Measurements from ENCODE around the gene SERPINB1.
"Not testable (repeated sequence)": the region's sequence is repeated elsewhere in the genome, so short reads cannot be mapped to it uniquely, and the experiment has no call there.

The SERPINB1 gene

DNA sequence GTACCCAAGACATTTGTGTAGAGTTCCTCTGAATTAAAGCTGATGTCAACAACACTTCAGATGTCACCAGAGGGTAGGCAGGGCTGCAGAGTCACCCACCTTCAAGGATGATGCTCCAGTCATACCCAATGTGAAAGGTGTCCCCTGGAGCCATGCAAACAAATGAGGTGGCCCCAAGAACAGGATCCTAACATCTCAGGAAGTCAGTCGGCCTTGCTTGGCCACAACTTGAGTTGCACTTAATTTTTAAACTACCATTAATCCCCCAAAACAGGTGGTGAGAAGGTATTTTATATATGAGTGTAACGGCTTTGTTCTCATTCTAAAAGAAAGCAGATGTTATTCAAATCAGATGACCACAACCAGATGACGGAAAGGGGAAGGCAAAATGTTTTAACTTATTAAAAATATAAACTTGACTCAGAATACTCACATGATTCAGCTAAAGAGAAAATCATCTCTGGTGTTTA lies 21.1 kb upstream of the SERPINB1 start:
- Histone ChIP-seq H3K9me3 (ENCODE audit: control insufficient read depth, insufficient read depth, low read length) (no peaks in the 10 kb centered on the region), H3K27me3 (ENCODE audit: control insufficient read depth, insufficient read depth, low read length) (no peaks in the 10 kb centered on the region), H3K36me3 (ENCODE audit: control insufficient read depth, insufficient read depth, low read length) (no peaks in the 10 kb centered on the region), H3K9ac (ENCODE audit: low read depth, low read length) (no peak overlapping the region), H3K4me3 (ENCODE audit: low read depth, low read length) (no peak overlapping the region), H3K4me1 (ENCODE audit: control insufficient read depth, insufficient read depth, low read length) (peaks cover 29% of the 10 kb centered on the region)

DNA sequence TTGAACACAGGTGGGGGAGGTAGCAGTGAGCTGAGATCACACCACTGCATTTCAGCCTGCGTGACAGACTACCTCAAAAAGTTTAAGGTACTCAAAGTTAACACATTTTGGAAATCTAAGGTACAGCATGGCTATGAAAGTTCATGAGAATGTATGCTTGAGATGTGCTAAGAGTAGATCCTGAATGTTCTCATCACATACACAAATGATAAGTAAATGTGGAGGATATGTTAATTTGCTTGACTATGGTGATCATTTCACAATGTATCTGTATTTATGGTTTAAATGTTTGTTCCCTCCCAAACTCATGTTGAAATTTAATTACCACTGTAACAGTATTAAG lies 20.1 kb upstream of the SERPINB1 start:
- H3K4me3 ChIP-seq (ENCODE audit: low read depth, low read length): no peak overlapping the region
- no peaks in the 10 kb centered on the region for H3K36me3 ChIP-seq (ENCODE audit: control insufficient read depth, insufficient read depth, low read length)
- no peak overlapping the region for H3K9ac ChIP-seq (ENCODE audit: low read depth, low read length)
- peaks cover 25% of the 10 kb centered on the region for H3K4me1 ChIP-seq (ENCODE audit: control insufficient read depth, insufficient read depth, low read length)
- no peaks in the 10 kb centered on the region for H3K9me3 ChIP-seq (ENCODE audit: control insufficient read depth, insufficient read depth, low read length)
- H3K27me3 ChIP-seq (ENCODE audit: control insufficient read depth, insufficient read depth, low read length): no peaks in the 10 kb centered on the region

DNA sequence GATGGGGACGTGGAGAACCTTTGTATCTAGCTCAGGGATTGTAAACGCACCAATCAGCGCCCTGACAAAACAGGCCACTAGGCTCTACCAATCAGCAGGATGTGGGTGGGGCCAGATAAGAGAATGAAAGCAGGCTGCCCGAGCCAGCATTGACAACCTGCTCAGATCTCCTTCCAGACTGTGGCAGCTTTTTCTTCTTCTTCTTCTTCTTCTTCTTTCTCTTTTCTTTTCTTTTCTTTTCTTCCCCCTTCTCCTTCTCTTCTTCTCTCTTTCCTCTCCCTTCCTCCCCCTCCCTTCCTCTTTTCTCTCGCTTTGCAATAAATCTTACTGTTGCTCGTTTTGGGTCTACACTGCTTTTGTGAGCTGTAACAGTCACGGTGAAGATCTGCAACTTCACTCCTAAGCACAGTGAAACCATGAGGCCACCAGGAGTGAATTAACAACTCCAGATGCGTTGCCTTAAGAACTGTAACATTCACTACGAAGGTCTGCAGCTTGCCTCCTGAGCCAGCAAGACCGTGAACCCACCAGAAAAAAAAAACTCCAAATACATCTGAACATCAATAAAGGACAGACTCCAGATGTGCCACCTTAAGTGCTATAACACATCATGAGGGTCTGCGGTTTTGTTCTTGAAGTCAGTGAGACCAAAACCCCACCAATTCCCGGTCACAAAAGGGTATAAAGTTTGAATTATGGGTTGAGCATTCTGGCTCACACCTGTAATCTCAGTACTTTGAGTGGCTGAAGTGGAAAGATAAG lies 19.6 kb upstream of the SERPINB1 start:
- peaks cover 20% of the 10 kb centered on the region for H3K4me1 ChIP-seq (ENCODE audit: control insufficient read depth, insufficient read depth, low read length)
- no peaks in the 10 kb centered on the region for H3K27me3 ChIP-seq (ENCODE audit: control insufficient read depth, insufficient read depth, low read length)
- H3K36me3 ChIP-seq (ENCODE audit: control insufficient read depth, insufficient read depth, low read length): no peaks in the 10 kb centered on the region
- no peak overlapping the region for H3K9ac ChIP-seq (ENCODE audit: low read depth, low read length)
- H3K9me3 ChIP-seq (ENCODE audit: control insufficient read depth, insufficient read depth, low read length): no peaks in the 10 kb centered on the region
- no peak overlapping the region for H3K4me3 ChIP-seq (ENCODE audit: low read depth, low read length)

DNA sequence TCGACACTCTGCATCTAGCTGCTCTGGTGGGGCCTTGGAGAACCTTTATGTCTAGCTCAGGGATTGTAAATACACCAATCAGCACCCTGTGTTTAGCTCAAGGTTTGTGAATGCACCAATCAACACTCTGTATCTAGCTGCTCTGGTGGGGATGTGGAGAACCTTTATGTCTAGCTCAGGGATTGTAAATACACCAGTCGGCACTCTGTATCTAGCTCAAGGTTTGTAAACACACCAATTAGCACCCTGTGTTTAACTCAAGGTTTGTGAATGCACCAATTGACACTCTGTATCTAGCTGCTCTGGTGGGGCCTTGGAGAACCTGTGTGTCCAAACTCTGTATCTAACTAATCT lies 19.0 kb upstream of the SERPINB1 start:
- peaks cover 18% of the 10 kb centered on the region for H3K4me1 ChIP-seq (ENCODE audit: control insufficient read depth, insufficient read depth, low read length)
- not testable (repeated sequence) for H3K36me3 ChIP-seq (ENCODE audit: control insufficient read depth, insufficient read depth, low read length); H3K9me3 ChIP-seq (ENCODE audit: control insufficient read depth, insufficient read depth, low read length); H3K9ac ChIP-seq (ENCODE audit: low read depth, low read length); H3K27me3 ChIP-seq (ENCODE audit: control insufficient read depth, insufficient read depth, low read length); H3K4me3 ChIP-seq (ENCODE audit: low read depth, low read length)

DNA sequence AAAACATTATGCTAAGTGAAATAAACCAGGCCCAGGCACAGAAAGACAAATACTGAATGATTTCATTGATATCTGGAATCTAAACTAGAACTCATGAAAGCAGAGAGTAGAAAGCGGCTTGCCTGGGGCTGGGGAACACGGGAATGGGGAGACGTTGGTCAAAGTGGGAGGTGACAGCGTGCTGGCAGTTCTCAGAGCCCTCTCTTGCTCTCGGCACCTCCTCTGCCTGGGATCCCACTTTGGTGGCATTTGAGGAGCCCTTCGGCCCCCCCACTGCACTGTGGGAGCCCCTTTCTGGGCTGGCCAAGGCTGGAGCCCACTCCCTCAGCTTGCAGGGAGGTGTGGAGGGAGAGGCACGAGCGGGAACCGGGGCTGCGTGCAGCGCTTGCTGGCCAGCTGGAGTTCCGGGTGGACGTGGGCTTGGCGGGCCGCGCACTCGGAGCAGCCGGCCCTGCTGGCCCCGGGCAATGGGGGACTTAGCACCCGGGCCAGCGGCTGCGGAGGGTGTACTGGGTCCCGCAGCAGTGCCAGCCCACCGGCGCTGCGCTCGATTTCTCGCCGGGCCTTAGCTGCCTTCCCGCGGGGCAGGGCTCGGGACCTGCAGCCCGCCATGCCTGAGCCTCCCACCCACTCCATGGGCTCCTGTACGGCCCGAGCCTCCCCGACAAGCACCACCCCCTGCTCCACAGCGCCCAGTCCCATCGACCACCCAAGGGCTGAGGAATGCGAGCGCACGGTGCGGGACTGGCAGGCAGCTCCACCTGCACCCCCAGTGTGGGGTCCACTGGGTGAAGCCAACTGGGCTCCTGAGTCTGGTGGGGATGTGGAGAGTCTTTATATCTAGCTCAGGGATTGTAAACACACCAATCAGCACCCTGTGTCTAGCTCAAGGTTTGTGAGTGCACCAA lies 18.4 kb upstream of the SERPINB1 start:
- H3K27me3 ChIP-seq (ENCODE audit: control insufficient read depth, insufficient read depth, low read length); H3K9ac ChIP-seq (ENCODE audit: low read depth, low read length); H3K36me3 ChIP-seq (ENCODE audit: control insufficient read depth, insufficient read depth, low read length); H3K9me3 ChIP-seq (ENCODE audit: control insufficient read depth, insufficient read depth, low read length); H3K4me3 ChIP-seq (ENCODE audit: low read depth, low read length): not testable (repeated sequence)
- H3K4me1 ChIP-seq (ENCODE audit: control insufficient read depth, insufficient read depth, low read length): peaks cover 15% of the 10 kb centered on the region

DNA sequence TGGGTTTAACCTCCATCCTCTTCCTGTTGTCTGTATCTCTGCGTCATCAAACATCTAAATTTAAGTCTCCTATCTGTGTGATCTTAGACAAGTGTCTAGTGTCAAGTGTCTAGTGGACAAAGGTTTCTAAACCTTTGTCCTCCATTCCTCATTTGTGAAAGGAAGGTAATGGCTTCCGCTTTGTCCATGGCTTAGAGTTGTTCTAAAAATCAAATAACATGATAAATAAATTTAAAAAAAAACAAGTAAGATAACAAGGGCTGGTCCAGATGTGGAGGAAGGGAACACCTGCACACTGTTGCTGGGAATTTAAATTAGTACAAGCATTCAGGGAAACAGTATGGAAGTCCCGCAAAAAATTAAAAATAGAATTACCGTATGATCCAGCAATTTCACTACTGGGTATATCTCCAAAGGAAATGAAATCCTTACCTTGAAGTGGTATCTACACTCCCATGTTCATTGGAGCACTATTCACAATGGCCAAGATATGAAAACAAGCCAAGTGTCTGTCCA lies 17.6 kb upstream of the SERPINB1 start:
- no peak overlapping the region for H3K4me3 ChIP-seq (ENCODE audit: low read depth, low read length)
- H3K9ac ChIP-seq (ENCODE audit: low read depth, low read length): no peak overlapping the region
- H3K4me1 ChIP-seq (ENCODE audit: control insufficient read depth, insufficient read depth, low read length): peaks cover 15% of the 10 kb centered on the region

DNA sequence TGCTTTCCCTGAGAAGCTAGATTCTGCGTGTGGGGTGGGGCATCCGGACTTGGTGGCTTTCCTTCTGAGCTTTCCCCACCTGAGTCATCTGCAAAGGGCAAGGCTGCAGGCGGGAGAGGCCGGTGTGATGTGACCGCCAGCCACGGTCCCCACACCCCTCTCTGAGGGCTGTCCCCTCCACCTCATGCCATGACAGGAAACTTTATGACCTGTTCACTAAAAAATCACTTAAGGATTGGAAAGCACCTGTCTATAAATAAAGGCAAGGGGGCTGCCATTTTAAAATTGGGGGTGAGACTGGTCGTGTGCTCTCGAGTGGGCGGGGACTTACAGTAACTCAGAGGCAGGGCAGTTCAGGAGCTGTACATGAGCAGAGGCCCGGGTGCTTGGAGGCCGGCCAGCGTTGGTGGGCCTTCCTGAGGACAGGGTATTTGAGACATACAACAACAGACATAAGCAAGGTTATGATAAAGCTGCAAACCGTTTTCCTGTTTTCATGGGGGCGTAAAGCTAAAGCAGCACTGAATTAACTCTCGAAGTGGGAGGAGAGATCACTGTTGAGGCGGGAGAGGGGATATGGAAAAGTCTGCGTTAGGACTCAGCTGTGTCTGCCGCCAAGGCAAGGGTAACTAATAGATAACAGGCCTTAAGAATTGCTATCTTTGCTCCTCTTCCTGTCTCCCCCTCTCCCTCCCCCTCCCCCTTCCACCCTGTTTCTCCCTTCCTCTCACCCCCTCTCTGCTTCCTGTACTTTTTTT lies 16.1 kb upstream of the SERPINB1 start:
- peaks cover 12% of the 10 kb centered on the region for H3K4me1 ChIP-seq (ENCODE audit: control insufficient read depth, insufficient read depth, low read length)
- no peaks in the 10 kb centered on the region for H3K27me3 ChIP-seq (ENCODE audit: control insufficient read depth, insufficient read depth, low read length)
- no peak overlapping the region for H3K9ac ChIP-seq (ENCODE audit: low read depth, low read length)
- H3K36me3 ChIP-seq (ENCODE audit: control insufficient read depth, insufficient read depth, low read length): no peaks in the 10 kb centered on the region
- H3K9me3 ChIP-seq (ENCODE audit: control insufficient read depth, insufficient read depth, low read length): no peaks in the 10 kb centered on the region
- H3K4me3 ChIP-seq (ENCODE audit: low read depth, low read length): no peak overlapping the region

More for the DNA sequence above, 17.6 kb upstream of the SERPINB1 start:
- no peaks in the 10 kb centered on the region for H3K27me3 ChIP-seq (ENCODE audit: control insufficient read depth, insufficient read depth, low read length)
- no peaks in the 10 kb centered on the region for H3K9me3 ChIP-seq (ENCODE audit: control insufficient read depth, insufficient read depth, low read length)
- no peaks in the 10 kb centered on the region for H3K36me3 ChIP-seq (ENCODE audit: control insufficient read depth, insufficient read depth, low read length)

DNA sequence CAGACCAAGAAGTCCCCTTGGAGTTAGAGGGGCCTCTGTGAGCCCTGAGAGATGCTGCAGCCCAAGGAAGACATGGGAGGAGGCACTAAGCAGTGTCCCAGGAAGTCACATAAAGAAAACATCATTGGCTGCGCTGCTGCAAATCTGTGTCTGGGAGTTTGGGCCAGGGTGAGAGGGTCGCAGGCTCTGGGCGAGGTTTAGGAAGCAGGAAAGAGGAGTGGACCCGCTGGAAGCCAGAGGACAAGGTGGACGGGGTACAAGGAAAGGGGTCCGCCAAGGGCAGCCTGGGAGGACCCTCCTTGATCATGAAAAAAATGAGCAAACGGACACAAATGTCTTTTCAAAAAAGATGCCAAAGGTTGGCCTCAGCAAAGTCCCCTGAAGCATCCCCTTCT lies 15.5 kb upstream of the SERPINB1 start:
- no peaks in the 10 kb centered on the region for H3K9me3 ChIP-seq (ENCODE audit: control insufficient read depth, insufficient read depth, low read length)
- peaks cover 12% of the 10 kb centered on the region for H3K4me1 ChIP-seq (ENCODE audit: control insufficient read depth, insufficient read depth, low read length)
- no peaks in the 10 kb centered on the region for H3K36me3 ChIP-seq (ENCODE audit: control insufficient read depth, insufficient read depth, low read length)
- H3K4me3 ChIP-seq (ENCODE audit: low read depth, low read length): no peak overlapping the region
- no peaks in the 10 kb centered on the region for H3K27me3 ChIP-seq (ENCODE audit: control insufficient read depth, insufficient read depth, low read length)
- H3K9ac ChIP-seq (ENCODE audit: low read depth, low read length): no peak overlapping the region

DNA sequence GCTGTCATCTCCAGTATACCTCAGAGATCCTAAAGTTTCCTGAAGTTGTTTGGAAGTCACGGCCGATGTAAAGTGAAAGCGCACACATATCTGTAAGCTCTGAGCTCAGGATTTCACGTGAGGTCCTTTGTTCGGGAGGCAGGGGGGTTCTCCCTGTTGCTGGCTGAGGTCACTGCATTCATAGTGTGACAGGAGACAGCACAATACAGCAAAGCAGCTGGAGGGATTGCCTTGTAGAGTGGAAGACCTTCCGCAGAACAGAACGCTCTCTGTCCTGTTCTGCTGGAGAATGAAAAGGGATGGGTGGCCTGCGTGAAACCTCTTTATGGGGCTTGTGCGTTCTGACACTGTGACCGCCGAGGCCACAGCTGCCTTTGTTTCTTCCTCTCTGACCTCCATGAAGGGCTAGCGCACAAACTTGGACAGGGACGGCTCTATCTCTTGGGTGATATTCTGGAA lies 13.4 kb upstream of the SERPINB1 start:
- H3K36me3 ChIP-seq (ENCODE audit: control insufficient read depth, insufficient read depth, low read length): no peaks in the 10 kb centered on the region
- no peak overlapping the region for H3K4me3 ChIP-seq (ENCODE audit: low read depth, low read length)
- no peak overlapping the region for H3K9ac ChIP-seq (ENCODE audit: low read depth, low read length)
- no peaks in the 10 kb centered on the region for H3K27me3 ChIP-seq (ENCODE audit: control insufficient read depth, insufficient read depth, low read length)
- peaks cover 12% of the 10 kb centered on the region for H3K4me1 ChIP-seq (ENCODE audit: control insufficient read depth, insufficient read depth, low read length)
- H3K9me3 ChIP-seq (ENCODE audit: control insufficient read depth, insufficient read depth, low read length): no peaks in the 10 kb centered on the region

DNA sequence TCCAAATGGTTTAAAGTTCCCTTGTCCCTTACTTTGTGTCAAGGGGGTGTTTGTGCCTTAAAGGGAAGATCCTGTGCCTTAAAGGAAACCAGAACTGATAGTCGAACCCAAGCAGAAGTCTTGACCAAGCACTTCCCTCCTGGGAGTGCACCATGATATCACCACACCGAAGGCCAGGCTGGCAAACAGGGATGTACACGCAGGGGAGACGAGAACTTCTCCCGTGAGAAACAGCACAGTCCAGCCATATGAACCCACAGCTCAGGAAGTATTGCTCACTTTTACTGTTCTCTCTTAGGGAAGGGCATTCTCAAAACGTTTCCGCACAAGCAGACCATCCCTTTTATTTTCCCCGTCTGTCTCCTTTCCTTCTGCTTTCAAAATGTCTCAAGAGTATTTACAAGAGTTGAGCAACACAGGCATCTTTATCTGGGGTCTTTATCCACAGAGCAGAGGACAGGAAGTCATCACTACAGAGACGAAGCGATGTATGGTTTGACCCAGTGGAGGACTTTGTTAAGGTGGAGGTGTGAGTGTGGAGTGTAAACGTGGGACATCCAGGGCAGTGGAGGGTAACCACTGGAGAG lies 12.8 kb upstream of the SERPINB1 start:
- H3K4me3 ChIP-seq (ENCODE audit: low read depth, low read length): no peak overlapping the region
- no peaks in the 10 kb centered on the region for H3K27me3 ChIP-seq (ENCODE audit: control insufficient read depth, insufficient read depth, low read length)
- no peak overlapping the region for H3K9ac ChIP-seq (ENCODE audit: low read depth, low read length)
- peaks cover 12% of the 10 kb centered on the region for H3K4me1 ChIP-seq (ENCODE audit: control insufficient read depth, insufficient read depth, low read length)
- H3K36me3 ChIP-seq (ENCODE audit: control insufficient read depth, insufficient read depth, low read length): no peaks in the 10 kb centered on the region
- H3K9me3 ChIP-seq (ENCODE audit: control insufficient read depth, insufficient read depth, low read length): no peaks in the 10 kb centered on the region

DNA sequence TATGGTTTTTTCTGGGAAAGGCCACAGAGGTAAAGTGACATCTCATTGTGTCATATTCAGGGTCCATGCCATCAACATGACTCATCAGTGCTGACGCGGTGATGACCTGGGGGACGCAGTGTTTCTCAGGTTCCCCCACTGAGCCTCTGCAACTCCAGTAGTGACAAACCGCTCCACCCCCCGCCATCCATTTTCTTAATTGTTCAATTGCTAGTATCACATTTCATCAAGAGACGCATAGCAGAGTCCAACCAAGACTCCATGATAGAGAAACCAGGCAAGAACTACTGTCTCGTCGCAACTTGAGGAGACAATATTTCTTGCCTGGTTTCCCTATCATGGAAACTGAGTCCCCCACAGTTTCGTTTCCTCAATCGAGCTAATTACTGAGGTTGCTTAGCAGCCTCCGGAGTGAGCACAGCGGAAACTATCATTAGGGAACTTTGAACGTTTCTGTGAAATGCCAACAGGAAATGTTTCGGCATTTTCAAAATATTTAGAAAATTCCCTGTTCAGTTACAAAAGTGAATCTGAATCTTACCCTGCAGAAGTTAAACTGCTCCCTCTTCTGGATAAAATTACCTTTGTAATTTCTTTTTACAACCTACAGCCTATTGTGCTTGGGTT lies 12.2 kb upstream of the SERPINB1 start:
- Histone ChIP-seq H3K9ac (ENCODE audit: low read depth, low read length) (peak overlapping the region; percentile 19), H3K36me3 (ENCODE audit: control insufficient read depth, insufficient read depth, low read length) (no peaks in the 10 kb centered on the region), H3K4me3 (ENCODE audit: low read depth, low read length) (peak overlapping the region; percentile 23), H3K9me3 (ENCODE audit: control insufficient read depth, insufficient read depth, low read length) (no peaks in the 10 kb centered on the region), H3K27me3 (ENCODE audit: control insufficient read depth, insufficient read depth, low read length) (no peaks in the 10 kb centered on the region), H3K4me1 (ENCODE audit: control insufficient read depth, insufficient read depth, low read length) (peaks cover 15% of the 10 kb centered on the region)

All from iPS-15b (cell line).